ENCODE measurements around the gene KIAA0753.

The KIAA0753 gene

GRCh38 chr17:6677158-6677831 is 36.8 kb upstream of the KIAA0753 start:
- H3K4me3 ChIP-seq (ENCODE audit: low read length): no peak overlapping the region
- H2AFZ ChIP-seq (ENCODE audit: low read depth, low read length): no peak overlapping the region
- H3K4me1 ChIP-seq (ENCODE audit: insufficient read depth, low read length): no peaks in the 10 kb centered on the region
- no peaks in the 10 kb centered on the region for H3K36me3 ChIP-seq (ENCODE audit: insufficient read depth, low read length)
- H3K27me3 ChIP-seq (ENCODE audit: insufficient read depth, low read length): peaks cover 16% of the 10 kb centered on the region
- H3K9me3 ChIP-seq (ENCODE audit: low read length): peaks cover 2% of the 10 kb centered on the region

- Histone ChIP-seq H3K4me3 (ENCODE audit: low read length) (no peak overlapping the region), H3K27me3 (ENCODE audit: insufficient read depth, low read length) (peaks cover 16% of the 10 kb centered on the region), H2AFZ (ENCODE audit: low read depth, low read length) (no peak overlapping the region), H3K4me1 (ENCODE audit: insufficient read depth, low read length) (no peaks in the 10 kb centered on the region), H3K9me3 (ENCODE audit: low read length) (peaks cover under 1% of the 10 kb centered on the region), H3K36me3 (ENCODE audit: insufficient read depth, low read length) (no peaks in the 10 kb centered on the region)
Observed at GRCh38 chr17:6676802-6677157, 36.3 kb upstream of the KIAA0753 start.

GRCh38 chr17:6675201-6675825 is 34.8 kb upstream of the KIAA0753 start:
- no peaks in the 10 kb centered on the region for H3K4me1 ChIP-seq (ENCODE audit: insufficient read depth, low read length)
- no peak overlapping the region for H3K4me3 ChIP-seq (ENCODE audit: low read length)
- H2AFZ ChIP-seq (ENCODE audit: low read depth, low read length): no peak overlapping the region
- peaks cover 16% of the 10 kb centered on the region for H3K27me3 ChIP-seq (ENCODE audit: insufficient read depth, low read length)
- H3K9me3 ChIP-seq (ENCODE audit: low read length): no peaks in the 10 kb centered on the region
- H3K36me3 ChIP-seq (ENCODE audit: insufficient read depth, low read length): no peaks in the 10 kb centered on the region

- H2AFZ ChIP-seq (ENCODE audit: low read depth, low read length): no peak overlapping the region
- H3K9me3 ChIP-seq (ENCODE audit: low read length): no peaks in the 10 kb centered on the region
- no peaks in the 10 kb centered on the region for H3K4me1 ChIP-seq (ENCODE audit: insufficient read depth, low read length)
- no peaks in the 10 kb centered on the region for H3K36me3 ChIP-seq (ENCODE audit: insufficient read depth, low read length)
- H3K4me3 ChIP-seq (ENCODE audit: low read length): no peak overlapping the region
- H3K27me3 ChIP-seq (ENCODE audit: insufficient read depth, low read length): peaks cover 16% of the 10 kb centered on the region
Observed at GRCh38 chr17:6674586-6674985, 34.1 kb upstream of the KIAA0753 start.

- H3K4me1 ChIP-seq (ENCODE audit: insufficient read depth, low read length): no peaks in the 10 kb centered on the region
- no peak overlapping the region for H3K4me3 ChIP-seq (ENCODE audit: low read length)
- no peaks in the 10 kb centered on the region for H3K9me3 ChIP-seq (ENCODE audit: low read length)
- no peaks in the 10 kb centered on the region for H3K36me3 ChIP-seq (ENCODE audit: insufficient read depth, low read length)
- H2AFZ ChIP-seq (ENCODE audit: low read depth, low read length): no peak overlapping the region
- H3K27me3 ChIP-seq (ENCODE audit: insufficient read depth, low read length): peaks cover 11% of the 10 kb centered on the region
Observed at GRCh38 chr17:6671431-6671830, 30.9 kb upstream of the KIAA0753 start.

- no peaks in the 10 kb centered on the region for H3K36me3 ChIP-seq (ENCODE audit: insufficient read depth, low read length)
- H3K4me1 ChIP-seq (ENCODE audit: insufficient read depth, low read length): no peaks in the 10 kb centered on the region
- H3K9me3 ChIP-seq (ENCODE audit: low read length): no peaks in the 10 kb centered on the region
- H2AFZ ChIP-seq (ENCODE audit: low read depth, low read length): no peak overlapping the region
- H3K4me3 ChIP-seq (ENCODE audit: low read length): no peak overlapping the region
- peaks cover 9% of the 10 kb centered on the region for H3K27me3 ChIP-seq (ENCODE audit: insufficient read depth, low read length)
Observed at GRCh38 chr17:6670999-6671398, 30.5 kb upstream of the KIAA0753 start.

GRCh38 chr17:6670571-6670970 is 30.1 kb upstream of the KIAA0753 start:
- peaks cover 9% of the 10 kb centered on the region for H3K27me3 ChIP-seq (ENCODE audit: insufficient read depth, low read length)
- H2AFZ ChIP-seq (ENCODE audit: low read depth, low read length): no peak overlapping the region

GRCh38 chr17:6669479-6670212 is 29.1 kb upstream of the KIAA0753 start:
- Histone ChIP-seq H3K27me3 (ENCODE audit: insufficient read depth, low read length) (peaks cover 5% of the 10 kb centered on the region), H3K36me3 (ENCODE audit: insufficient read depth, low read length) (no peaks in the 10 kb centered on the region), H3K4me1 (ENCODE audit: insufficient read depth, low read length) (no peaks in the 10 kb centered on the region), H2AFZ (ENCODE audit: low read depth, low read length) (no peak overlapping the region), H3K9me3 (ENCODE audit: low read length) (no peaks in the 10 kb centered on the region), H3K4me3 (ENCODE audit: low read length) (no peak overlapping the region)

More at GRCh38 chr17:6670571-6670970, 30.1 kb upstream of the KIAA0753 start:
- H3K9me3 ChIP-seq (ENCODE audit: low read length): no peaks in the 10 kb centered on the region
- no peak overlapping the region for H3K4me3 ChIP-seq (ENCODE audit: low read length)
- H3K36me3 ChIP-seq (ENCODE audit: insufficient read depth, low read length): no peaks in the 10 kb centered on the region
- H3K4me1 ChIP-seq (ENCODE audit: insufficient read depth, low read length): no peaks in the 10 kb centered on the region

- Histone ChIP-seq H2AFZ (ENCODE audit: low read depth, low read length) (no peak overlapping the region), H3K4me3 (ENCODE audit: low read length) (no peak overlapping the region), H3K9me3 (ENCODE audit: low read length) (no peaks in the 10 kb centered on the region), H3K27me3 (ENCODE audit: insufficient read depth, low read length) (peaks cover 3% of the 10 kb centered on the region), H3K36me3 (ENCODE audit: insufficient read depth, low read length) (no peaks in the 10 kb centered on the region), H3K4me1 (ENCODE audit: insufficient read depth, low read length) (no peaks in the 10 kb centered on the region)
Observed at GRCh38 chr17:6668727-6669425, 28.4 kb upstream of the KIAA0753 start.

- Histone ChIP-seq H3K36me3 (ENCODE audit: insufficient read depth, low read length) (no peaks in the 10 kb centered on the region), H2AFZ (ENCODE audit: low read depth, low read length) (no peak overlapping the region), H3K9me3 (ENCODE audit: low read length) (no peaks in the 10 kb centered on the region), H3K4me3 (ENCODE audit: low read length) (no peak overlapping the region), H3K27me3 (ENCODE audit: insufficient read depth, low read length) (peaks cover 3% of the 10 kb centered on the region), H3K4me1 (ENCODE audit: insufficient read depth, low read length) (no peaks in the 10 kb centered on the region)
Observed at GRCh38 chr17:6668219-6668618, 27.7 kb upstream of the KIAA0753 start.

GRCh38 chr17:6667516-6667915 is 27.0 kb upstream of the KIAA0753 start:
- Histone ChIP-seq H2AFZ (ENCODE audit: low read depth, low read length) (no peak overlapping the region), H3K9me3 (ENCODE audit: low read length) (no peaks in the 10 kb centered on the region), H3K27me3 (ENCODE audit: insufficient read depth, low read length) (peaks cover 3% of the 10 kb centered on the region), H3K4me3 (ENCODE audit: low read length) (no peak overlapping the region), H3K36me3 (ENCODE audit: insufficient read depth, low read length) (no peaks in the 10 kb centered on the region), H3K4me1 (ENCODE audit: insufficient read depth, low read length) (no peaks in the 10 kb centered on the region)

- Histone ChIP-seq H3K4me1 (ENCODE audit: insufficient read depth, low read length) (no peaks in the 10 kb centered on the region), H3K36me3 (ENCODE audit: insufficient read depth, low read length) (no peaks in the 10 kb centered on the region), H3K9me3 (ENCODE audit: low read length) (no peaks in the 10 kb centered on the region), H2AFZ (ENCODE audit: low read depth, low read length) (no peak overlapping the region), H3K27me3 (ENCODE audit: insufficient read depth, low read length) (peaks cover 6% of the 10 kb centered on the region), H3K4me3 (ENCODE audit: low read length) (no peak overlapping the region)
Observed at GRCh38 chr17:6666557-6666956, 26.0 kb upstream of the KIAA0753 start.

GRCh38 chr17:6666077-6666521 is 25.6 kb upstream of the KIAA0753 start:
- peaks cover 10% of the 10 kb centered on the region for H3K27me3 ChIP-seq (ENCODE audit: insufficient read depth, low read length)
- no peaks in the 10 kb centered on the region for H3K9me3 ChIP-seq (ENCODE audit: low read length)
- H3K4me3 ChIP-seq (ENCODE audit: low read length): no peak overlapping the region
- no peaks in the 10 kb centered on the region for H3K4me1 ChIP-seq (ENCODE audit: insufficient read depth, low read length)
- H2AFZ ChIP-seq (ENCODE audit: low read depth, low read length): no peak overlapping the region
- H3K36me3 ChIP-seq (ENCODE audit: insufficient read depth, low read length): no peaks in the 10 kb centered on the region
